GM23338 (cell line): ENCODE measurements around the gene CYSRT1. TPM values are rescaled to one million over a fixed set of nuclear protein-coding genes. Genes with fewer than 3 reads are reported as not detected.

Experiments used
- ATAC-seq: fragments of 200-7000 bp; cut with Tn5 transposase; 3 replicates; pipeline ENCODE4 v1.9.1; 2020
- DNase-seq: peaks from one replicate; pipeline ENCODE4 v3.0.0-alpha.2; 2015; ENCODE audit warnings: low spot score
- H2AFZ ChIP-seq: fragments of 200-600 bp; sonication (generic); 2 replicates; pipeline ENCODE4 v1.8.0; 2016; ENCODE audit warnings: antibody characterized with exemption, mild to moderate bottlenecking, moderate library complexity
- H3F3A ChIP-seq: fragments of 200-600 bp; sonication (generic); replicated peaks from 2 replicates; pipeline ENCODE4 v1.8.0; 2017; ENCODE audit warnings: antibody characterized with exemption, mixed run types, low read depth
- H3K27ac ChIP-seq: fragments of 200-600 bp; sonication (generic); 2 replicates; pipeline ENCODE4 v1.6.1; 2016; ENCODE audit warnings: low read depth
- H3K27me3 ChIP-seq: fragments of 200-600 bp; sonication (generic); 2 replicates; pipeline ENCODE4 v1.8.0; 2016; ENCODE audit warnings: mild to moderate bottlenecking, mixed run types, moderate library complexity; ENCODE audit not compliant: insufficient read depth
- H3K36me3 ChIP-seq: fragments of 200-600 bp; sonication (generic); 2 replicates; pipeline ENCODE4 v1.8.0; 2016; ENCODE audit warnings: mild to moderate bottlenecking; ENCODE audit not compliant: insufficient read depth
- H3K4me1 ChIP-seq: fragments of 200-600 bp; sonication (generic); 2 replicates; pipeline ENCODE4 v1.8.0; 2016; ENCODE audit warnings: mild to moderate bottlenecking, moderate library complexity; ENCODE audit not compliant: insufficient read depth
- H3K4me2 ChIP-seq: fragments of 200-600 bp; sonication (generic); 2 replicates; pipeline ENCODE4 v1.7.1; 2017; ENCODE audit warnings: mixed run types
- H3K4me3 ChIP-seq: fragments of 200-600 bp; sonication (generic); 2 replicates; pipeline ENCODE4 v1.6.1; 2016; ENCODE audit warnings: mixed run types
- H3K79me2 ChIP-seq: fragments of 200-600 bp; sonication (generic); replicated peaks from 2 replicates; pipeline ENCODE4 v1.8.0; 2017; ENCODE audit warnings: mild to moderate bottlenecking; ENCODE audit not compliant: insufficient read depth
- H3K9me2 ChIP-seq: fragments of 200-600 bp; sonication (generic); 2 replicates; pipeline ENCODE4 v1.8.0; 2017; ENCODE audit not compliant: insufficient read depth
- H4K20me1 ChIP-seq: fragments of 200-600 bp; sonication (generic); replicated peaks from 2 replicates; pipeline ENCODE4 v1.8.0; 2017; ENCODE audit warnings: mild to moderate bottlenecking; ENCODE audit not compliant: insufficient read depth
- H3K27ac Mint-ChIP-seq: 2 replicates; pipeline ENCODE4 v1.8.0; 2020; ENCODE audit warnings: inconsistent platforms, mild to moderate bottlenecking, moderate library complexity, mixed read lengths
- H3K27me3 Mint-ChIP-seq: 3 replicates; pipeline ENCODE4 v1.8.0; 2022; ENCODE audit warnings: low read depth, mild to moderate bottlenecking, moderate library complexity, mixed read lengths, inconsistent platforms; ENCODE audit not compliant: insufficient read depth, poor library complexity
- H3K36me3 Mint-ChIP-seq: 3 replicates; pipeline ENCODE4 v1.8.0; 2021; ENCODE audit warnings: low read depth, mild to moderate bottlenecking, inconsistent platforms, moderate library complexity, mixed read lengths
- H3K4me1 Mint-ChIP-seq: 3 replicates; pipeline ENCODE4 v1.8.0; 2020; ENCODE audit warnings: mild to moderate bottlenecking, inconsistent platforms, mixed read lengths
- H3K4me3 Mint-ChIP-seq: 3 replicates; pipeline ENCODE4 v1.8.0; 2021; ENCODE audit warnings: moderate library complexity, mild to moderate bottlenecking, inconsistent platforms, mixed read lengths
- H3K9me3 Mint-ChIP-seq: 3 replicates; pipeline ENCODE4 v1.8.0; 2020; ENCODE audit warnings: moderate library complexity, mild to moderate bottlenecking, inconsistent platforms, mixed read lengths
- CREB1 ChIP-seq: fragments of 250-450 bp; sonication (Bioruptor Pico); IDR thresholded peaks from 2 replicates; pipeline ENCODE4 v1.5.0; 2020; ENCODE audit warnings: low read depth, mild to moderate bottlenecking, moderate library complexity
- CTCF ChIP-seq, 2 experiments: fragments of 200-600 bp in 1 of 2; sonication (generic) in 1 of 2; conservative IDR thresholded peaks; 2 replicates each; pipeline versions ENCODE4 v1.5.1 to v1.6.1; 2016 to 2017; ENCODE audit warnings: antibody characterized with exemption in 2 of 2, low read depth in 2 of 2, mild to moderate bottlenecking in 2 of 2, moderate library complexity in 1 of 2
- ETS1 ChIP-seq: IDR thresholded peaks from 2 replicates; pipeline ENCODE4 v1.6.1; 2016; ENCODE audit warnings: antibody characterized with exemption
- EZH2 ChIP-seq: fragments of 200-600 bp; sonication (generic); IDR thresholded peaks from one replicate; pipeline ENCODE4 v1.8.0; 2017; ENCODE audit warnings: antibody characterized with exemption, mild to moderate bottlenecking, low read depth; ENCODE audit not compliant: unreplicated experiment
- EZH2phosphoT487 ChIP-seq: fragments of 200-600 bp; sonication (generic); IDR thresholded peaks from one replicate; pipeline ENCODE4 v1.8.1; 2018; ENCODE audit warnings: antibody characterized with exemption; ENCODE audit not compliant: unreplicated experiment
- JUNB ChIP-seq: IDR thresholded peaks from one replicate; pipeline ENCODE4 v1.6.1; 2016; ENCODE audit warnings: antibody characterized with exemption; ENCODE audit not compliant: unreplicated experiment
- NANOG ChIP-seq: IDR thresholded peaks from 2 replicates; pipeline ENCODE4 v1.6.1; 2016; ENCODE audit warnings: antibody characterized with exemption, borderline replicate concordance
- POLR2AphosphoS5 ChIP-seq: IDR thresholded peaks from 2 replicates; pipeline ENCODE4 v1.6.1; 2016; ENCODE audit warnings: antibody characterized with exemption, low read depth
- REST ChIP-seq: IDR thresholded peaks from one replicate; pipeline ENCODE4 v1.6.1; 2018; ENCODE audit warnings: antibody characterized with exemption; ENCODE audit not compliant: unreplicated experiment
- STAT1 ChIP-seq: IDR thresholded peaks from one replicate; pipeline ENCODE4 v1.6.1; 2016; ENCODE audit warnings: antibody characterized with exemption; ENCODE audit not compliant: unreplicated experiment
- ZNF114 ChIP-seq: fragments of 250-450 bp; sonication (Bioruptor Pico); IDR thresholded peaks from 2 replicates; pipeline ENCODE4 v1.5.0; 2020; ENCODE audit warnings: mild to moderate bottlenecking, moderate library complexity
- ZNF331 ChIP-seq: fragments of 250-450 bp; sonication (Bioruptor Pico); IDR thresholded peaks from 2 replicates; pipeline ENCODE4 v1.5.0; 2020; ENCODE audit warnings: low read depth, mild to moderate bottlenecking, moderate library complexity
- ZNF462 ChIP-seq: fragments of 250-450 bp; sonication (Bioruptor Pico); IDR thresholded peaks from 2 replicates; pipeline ENCODE4 v1.5.0; 2020; ENCODE audit warnings: mild to moderate bottlenecking, moderate library complexity
- polyA plus RNA-seq: library from polyadenylated mRNA; unstranded; fragments of >200 nt; fragmentation: Nextera tagmentation; extraction: Ambion mirVana; gene quantifications from 2 replicates; pipeline ENCODE4 v1.2.1, GENCODE V29; 2016
- total RNA-seq: library from RNA; depleted of rRNA; stranded (reverse); fragments of >200 nt; shearing (Covaris generic); gene quantifications from 2 replicates; pipeline ENCODE4 v1.2.3, GENCODE V29; 2014

CYSRT1 gene
- total and polyA plus RNA-seq, 2 experiments from 2014 or later = 2.0 to 3.2 TPM

- Mint-ChIP-seq H3K36me3 (peaks cover 3% of the 10 kb centered on the region; the same call in 1 of the 3 replicates), H3K4me3 (no peak overlapping the region), H3K4me1 (peaks cover 18% of the 10 kb centered on the region), H3K27ac (no peak overlapping the region), H3K9me3 (no peaks in the 10 kb centered on the region), H3K27me3 (peaks cover 10% of the 10 kb centered on the region)
- Histone ChIP-seq H3K27ac (no peak overlapping the region), H3K79me2 (peaks cover 12% of the 10 kb centered on the region), H4K20me1 (no peaks in the 10 kb centered on the region; the same call in 1 of the 2 replicates), H3K4me3 (no peak overlapping the region), H3K4me2 (no peak overlapping the region), H3K4me1 (peaks cover 13% of the 10 kb centered on the region; the same call in 1 of the 2 replicates), H2AFZ (no peak overlapping the region), H3K36me3 (no peaks in the 10 kb centered on the region), H3F3A (0 out of 2 replicates have a peak, but pooled peaks cover under 1% of the 10 kb centered on the region), H3K9me2 (no peaks in the 10 kb centered on the region), H3K27me3 (no peaks in the 10 kb centered on the region)
- TF ChIP-seq ZNF331 (no peak), JUNB (no peak), NANOG (no peak), POLR2AphosphoS5 (no peak), EZH2 (no peak), REST (no peak), EZH2phosphoT487 (no peak), ZNF462 (CRISPR knock-in tag) (no peak), CREB1 (CRISPR knock-in tag) (no peak), CTCF (conservative IDR thresholded peaks at IDR 0.05; ENCODE audit: low read depth in 2 of 2) (no peak), STAT1 (no peak), ETS1 (no peak), ZNF114 (CRISPR knock-in tag) (no peak)
- DNase-seq (no peak), ATAC-seq (no peak)
These were observed 9.9 kb downstream of the CYSRT1 start for GRCh38 chr9:137234758-137235423.
